GM18520 (cell line): ENCODE results near the gene TMPRSS4.

Experiments used
- ATAC-seq: cut with Tn5 transposase; IDR thresholded peaks from one replicate; pipeline ENCODE4 v1.9.1; 2021; ENCODE audit not compliant: unreplicated experiment

TMPRSS4 gene

GRCh38 chr11:118132385-118133151, 55.7 kb downstream of the TMPRSS4 start:
- no peak for ATAC-seq

GRCh38 chr11:118133816-118134215, 56.9 kb downstream of the TMPRSS4 start:
- no peak for ATAC-seq

GRCh38 chr11:118135051-118135795, 58.3 kb downstream of the TMPRSS4 start:
- ATAC-seq = no peak

- ATAC-seq = no peak
Observed at GRCh38 chr11:118135796-118136165, 58.9 kb downstream of the TMPRSS4 start.

GRCh38 chr11:118136341-118136740, 59.5 kb downstream of the TMPRSS4 start:
- no peak for ATAC-seq

- ATAC-seq = no peak
Observed at GRCh38 chr11:118136801-118137200, 59.9 kb downstream of the TMPRSS4 start.

- no peak for ATAC-seq
Observed at GRCh38 chr11:118138839-118139420, 62.1 kb downstream of the TMPRSS4 start.

- ATAC-seq = no peak
Observed at GRCh38 chr11:118139578-118139977, 62.7 kb downstream of the TMPRSS4 start.

- no peak for ATAC-seq
Observed at GRCh38 chr11:118142081-118142480, 65.2 kb downstream of the TMPRSS4 start.

GRCh38 chr11:118142809-118143208, 65.9 kb downstream of the TMPRSS4 start:
- ATAC-seq = no peak

- no peak for ATAC-seq
Observed at GRCh38 chr11:118143661-118144185, 66.8 kb downstream of the TMPRSS4 start.

GRCh38 chr11:118144301-118145268, 67.7 kb downstream of the TMPRSS4 start:
- ATAC-seq = no peak

GRCh38 chr11:118145285-118146227, 68.7 kb downstream of the TMPRSS4 start:
- ATAC-seq = peak; percentile 78

GRCh38 chr11:118146554-118146953, 69.7 kb downstream of the TMPRSS4 start:
- no peak for ATAC-seq

- no peak for ATAC-seq
Observed at GRCh38 chr11:118147502-118147901, 70.6 kb downstream of the TMPRSS4 start.

- ATAC-seq = no peak
Observed at GRCh38 chr11:118148240-118148639, 71.4 kb downstream of the TMPRSS4 start.

GRCh38 chr11:118148856-118149255, 72.0 kb downstream of the TMPRSS4 start:
- ATAC-seq = no peak

GRCh38 chr11:118149493-118149892, 72.6 kb downstream of the TMPRSS4 start:
- no peak for ATAC-seq

GRCh38 chr11:118151431-118151830, 74.6 kb downstream of the TMPRSS4 start:
- no peak for ATAC-seq
